GM21423 (cell line): Measurements from ENCODE around the gene ATP11C.

ENCODE experiments used
- ATAC-seq: cut with Tn5 transposase; IDR thresholded peaks from one replicate; pipeline ENCODE4 v1.9.1; 2021; ENCODE audit warnings: mild to moderate bottlenecking, moderate library complexity; ENCODE audit not compliant: unreplicated experiment

ATP11C gene

DNA sequence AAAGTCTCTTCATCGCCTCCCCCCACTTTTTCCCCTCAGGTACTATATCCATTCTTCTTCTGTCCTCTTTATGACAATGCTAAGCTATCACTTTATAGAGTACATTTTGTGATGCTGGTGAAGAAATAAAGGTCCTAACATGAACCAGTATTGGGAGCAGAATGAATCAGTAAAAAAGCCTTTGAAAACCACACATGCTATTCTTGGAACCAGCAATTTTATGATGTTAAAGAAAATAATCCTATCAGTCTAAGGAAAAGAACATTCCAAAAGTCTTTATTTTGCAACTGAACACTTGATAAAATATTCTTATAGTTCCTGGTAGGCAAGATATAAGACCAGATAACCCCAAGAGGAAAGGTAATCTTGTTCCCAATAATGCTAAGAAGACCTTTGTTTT, 117.1 kb downstream of the ATP11C start:
- no peak for ATAC-seq

DNA sequence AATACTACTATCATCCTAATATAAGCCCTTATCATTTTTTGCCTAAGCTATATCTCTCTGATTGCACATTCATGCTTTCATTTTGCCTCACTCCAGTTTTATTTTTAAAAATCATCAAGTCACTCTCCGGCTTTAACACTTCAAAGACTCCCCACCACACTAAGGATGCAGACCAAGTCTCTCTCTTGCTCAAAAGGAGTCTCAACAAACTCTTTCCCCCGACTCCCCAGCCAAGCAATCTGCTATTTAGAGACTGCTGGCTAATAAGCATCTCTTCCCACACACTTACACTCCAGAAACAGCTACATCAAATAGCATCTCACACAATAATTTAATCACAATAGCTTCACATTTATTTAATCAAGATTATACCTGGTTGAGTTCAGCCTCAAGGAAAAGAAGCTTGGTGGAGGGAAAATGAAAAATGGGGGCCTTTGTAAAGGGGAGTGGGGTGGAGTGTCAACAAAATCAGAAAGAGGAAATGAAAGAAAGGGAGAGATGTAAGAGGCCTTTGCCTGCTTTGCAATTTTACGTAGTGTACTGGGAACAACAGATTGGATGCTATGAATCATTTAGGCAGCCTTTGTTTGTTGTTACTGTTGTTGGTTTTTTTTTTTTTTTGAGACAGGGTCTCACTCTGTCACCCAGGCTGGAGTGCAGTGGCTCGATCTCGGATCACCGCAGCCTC, 120.8 kb downstream of the ATP11C start:
- no peak for ATAC-seq

DNA sequence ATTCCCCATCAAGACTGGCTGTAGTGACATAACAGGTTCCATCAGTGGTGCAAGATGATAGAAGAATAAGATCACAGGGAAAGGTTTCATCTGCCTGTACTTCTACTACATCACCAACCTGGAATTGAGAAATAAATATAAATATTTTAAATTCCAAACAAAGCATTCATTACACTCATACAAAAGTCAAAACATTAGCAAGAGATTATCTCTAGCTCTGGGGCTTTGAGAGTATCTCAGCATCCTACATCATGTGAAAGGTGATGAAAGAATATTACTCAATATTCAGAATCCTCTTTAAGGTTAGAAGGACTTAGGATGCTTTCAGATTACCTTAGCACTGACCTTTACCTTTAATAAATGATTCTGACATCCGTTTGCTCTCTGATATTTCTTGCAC, 128.4 kb downstream of the ATP11C start:
- ATAC-seq, result no peak

DNA sequence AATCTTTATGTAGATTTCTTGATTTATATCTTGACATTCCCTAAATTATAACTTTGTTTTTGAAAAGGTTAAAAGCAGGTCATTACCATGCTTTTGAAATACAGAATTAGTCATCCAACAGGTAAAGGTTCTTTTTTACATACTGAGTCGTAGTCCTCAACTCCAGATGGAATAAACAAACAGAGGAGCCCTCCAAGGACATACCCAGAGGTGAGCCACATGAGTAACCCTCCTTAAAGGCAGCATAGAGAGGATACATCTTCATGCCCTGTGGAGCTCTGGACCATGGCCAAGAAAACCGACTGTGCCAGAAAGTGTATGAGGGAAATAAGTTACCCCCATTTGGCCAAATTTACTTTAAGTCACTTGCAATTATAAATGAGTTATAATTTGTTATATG, 129.6 kb downstream of the ATP11C start:
- ATAC-seq, result no peak

DNA sequence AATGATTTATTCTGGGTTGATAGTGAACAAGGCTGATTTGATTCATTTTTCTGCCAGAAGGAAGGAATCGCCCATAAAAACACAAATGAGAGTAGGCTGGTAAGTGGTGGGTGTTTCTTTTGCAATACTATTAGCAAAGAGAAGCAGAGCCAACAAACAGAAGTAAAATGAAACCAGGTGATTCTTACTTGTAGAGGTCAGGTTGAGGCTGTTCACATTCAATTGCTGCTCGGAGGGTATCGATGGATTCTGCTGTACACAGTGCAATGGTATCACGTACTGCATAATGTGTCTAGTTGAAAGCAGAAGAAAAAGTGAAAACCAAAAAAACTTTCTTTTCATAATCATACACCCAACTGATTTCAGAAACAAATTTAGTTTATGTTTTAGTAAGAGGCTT, 130.8 kb downstream of the ATP11C start:
- no peak for ATAC-seq

DNA sequence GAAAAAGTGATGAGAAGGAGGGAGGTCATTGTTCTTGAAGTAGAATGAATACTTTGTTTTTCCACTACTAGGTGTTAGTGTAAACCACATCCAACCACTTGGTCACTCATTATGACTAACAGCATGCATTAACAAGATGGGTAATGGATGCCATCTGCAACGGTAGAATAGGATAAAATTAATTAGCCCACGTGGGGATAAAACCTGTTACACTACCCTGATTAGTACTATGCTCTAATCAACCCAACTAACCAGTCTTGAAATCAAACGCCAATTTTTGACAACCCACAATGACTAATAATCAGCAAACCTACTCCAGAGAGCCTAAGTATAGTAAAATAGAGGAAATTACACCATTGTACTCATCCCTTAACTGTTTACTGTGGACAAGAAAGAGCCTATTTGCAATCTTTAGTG, 131.4 kb downstream of the ATP11C start:
- ATAC-seq, result peak; percentile 68

DNA sequence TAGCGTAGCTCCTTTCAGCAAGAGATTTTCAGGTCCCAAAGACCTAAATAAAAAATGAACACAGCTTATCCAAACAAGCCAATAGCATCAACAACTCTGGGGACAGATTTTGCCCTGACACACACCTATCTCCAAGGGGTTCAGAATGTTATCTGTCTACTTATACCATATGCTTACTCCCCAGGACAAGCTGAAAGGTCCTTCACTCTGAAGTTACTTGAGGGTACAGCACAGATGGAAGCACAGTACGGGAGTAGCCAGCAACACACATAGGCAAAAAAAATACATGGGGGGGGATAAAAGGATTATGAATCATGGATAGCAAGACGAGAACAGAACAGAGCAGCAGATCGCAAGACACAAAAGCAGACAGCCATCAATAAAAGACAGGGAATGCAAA, 134.2 kb downstream of the ATP11C start:
- ATAC-seq, result no peak

DNA sequence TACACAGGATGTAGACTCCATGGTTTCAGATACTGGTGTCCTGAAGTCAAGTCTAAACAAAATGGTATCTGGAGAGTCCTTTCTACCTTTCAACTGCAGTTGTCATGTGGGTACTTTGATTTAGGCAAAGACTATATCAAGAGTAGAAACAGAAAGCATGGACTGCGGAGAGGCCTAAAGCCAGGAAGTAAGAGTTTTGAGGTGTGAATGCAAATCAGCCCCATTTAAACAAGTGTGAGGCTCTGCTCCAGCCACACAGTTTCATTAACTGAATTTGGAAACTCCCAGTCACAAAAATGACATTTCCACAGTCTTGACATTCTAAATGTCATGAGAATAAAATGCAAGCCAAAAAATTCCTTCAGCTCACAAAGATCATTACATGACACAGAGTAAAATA, 137.7 kb downstream of the ATP11C start:
- peak; percentile 100 for ATAC-seq

DNA sequence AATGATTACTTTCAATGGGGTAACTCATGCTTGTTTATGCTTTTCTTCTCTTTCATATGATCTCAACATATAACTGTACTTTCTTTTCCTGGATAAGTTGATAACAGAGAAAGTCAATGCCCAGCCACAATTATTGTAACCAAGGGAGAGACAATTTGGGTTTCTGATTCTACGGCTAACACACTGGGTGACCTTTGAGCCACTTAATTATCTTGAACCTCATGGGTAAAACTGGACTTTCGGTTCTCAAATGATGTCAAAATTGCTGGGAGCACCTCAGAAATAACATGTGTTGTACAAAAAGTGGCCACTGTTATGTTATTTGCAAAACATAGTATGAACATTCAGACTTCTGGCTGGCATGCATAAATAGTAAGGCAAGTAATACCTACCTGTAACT, 145.3 kb downstream of the ATP11C start:
- no peak for ATAC-seq

DNA sequence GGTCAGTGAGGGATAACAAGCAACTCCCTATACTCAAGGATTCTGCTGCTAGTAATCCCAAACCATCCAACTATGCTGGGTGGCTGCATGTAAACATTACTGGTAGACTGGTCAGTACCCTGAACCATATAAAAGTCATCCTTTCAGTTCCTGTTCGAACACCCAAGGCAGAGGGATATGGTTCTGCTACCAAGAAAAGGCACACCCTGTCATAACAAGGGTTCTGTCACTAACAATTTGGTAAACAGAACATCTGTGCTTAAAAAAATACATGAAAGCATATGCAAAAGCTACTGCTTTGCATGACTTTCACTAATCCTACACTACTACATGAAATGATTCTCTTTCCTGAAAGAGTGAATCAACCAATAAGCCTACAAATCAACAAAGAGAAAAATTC, 148.0 kb downstream of the ATP11C start:
- peak; percentile 91 for ATAC-seq

DNA sequence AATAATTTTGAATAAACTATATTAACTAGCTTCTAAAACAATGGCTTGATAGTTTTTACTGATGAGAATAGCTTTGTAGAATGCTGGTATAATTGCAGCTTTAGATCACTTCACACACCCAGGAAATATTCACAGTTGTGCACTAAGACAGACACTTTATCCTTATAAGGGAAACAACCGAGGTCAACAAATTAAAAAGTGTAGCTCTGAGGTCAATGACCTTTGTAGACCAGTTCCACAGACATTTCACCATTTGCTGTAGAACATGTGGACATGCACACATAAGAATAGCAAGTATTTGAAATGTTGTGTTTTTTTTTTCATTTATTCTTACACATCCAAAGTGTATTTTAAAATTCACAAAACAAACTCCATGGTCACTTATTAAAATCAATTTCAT, 148.9 kb downstream of the ATP11C start:
- no peak for ATAC-seq

DNA sequence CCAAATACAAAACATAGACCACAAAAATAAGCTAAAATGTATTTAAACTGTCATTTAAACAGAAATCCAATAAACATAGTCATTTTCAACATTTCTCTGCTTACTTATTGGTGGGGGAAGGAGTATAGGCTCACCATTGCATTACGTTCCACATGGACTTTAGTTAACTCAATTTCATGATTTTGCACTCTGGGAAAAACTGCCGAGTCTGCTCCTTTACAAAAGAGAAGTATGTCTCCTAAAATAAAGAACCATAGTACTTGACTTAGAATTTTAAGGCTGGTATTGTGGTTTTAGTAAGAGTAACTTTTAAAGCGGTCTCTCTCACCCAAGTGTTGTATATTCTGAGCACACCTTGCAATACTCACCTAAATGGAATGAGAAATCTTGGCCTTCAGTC, 149.8 kb downstream of the ATP11C start:
- ATAC-seq, result no peak

DNA sequence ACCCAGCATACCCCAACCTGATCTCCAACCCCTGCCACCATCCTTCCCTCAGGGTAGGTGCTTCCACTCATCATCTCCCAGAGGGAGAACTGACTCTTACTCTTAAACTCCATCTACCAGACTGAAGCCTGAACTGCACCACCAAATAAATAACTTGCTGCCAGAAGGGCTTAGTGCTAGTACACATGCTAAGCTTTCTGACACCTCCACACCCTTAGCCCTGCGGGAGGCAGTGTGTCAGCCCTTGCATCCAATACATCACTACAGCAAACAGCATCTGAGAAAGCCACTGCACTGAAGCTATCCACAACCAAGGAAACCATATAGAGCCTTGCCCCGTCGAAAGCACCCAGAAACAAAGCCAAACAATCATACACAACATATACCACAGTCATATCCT, 156.3 kb downstream of the ATP11C start:
- ATAC-seq, result no peak

DNA sequence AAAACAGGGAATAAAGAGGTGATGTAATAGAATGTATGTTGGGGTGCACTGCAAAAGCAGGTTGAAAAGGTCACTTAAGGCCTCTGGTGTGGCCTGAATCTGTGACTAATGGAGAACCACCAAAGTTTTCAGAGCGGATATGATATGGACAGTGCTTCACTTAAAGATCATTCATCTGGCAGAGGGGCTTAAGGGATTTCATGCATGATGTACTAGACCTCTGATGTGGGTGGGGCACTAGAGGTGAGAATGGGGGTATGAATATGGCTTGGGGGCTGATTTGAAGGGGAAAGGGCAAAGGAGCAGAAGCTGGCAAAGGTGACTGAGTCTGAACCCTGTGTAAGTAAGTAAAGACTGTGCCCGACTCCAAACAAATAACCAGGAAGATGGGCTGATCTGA, 162.5 kb downstream of the ATP11C start:
- ATAC-seq, result no peak

DNA sequence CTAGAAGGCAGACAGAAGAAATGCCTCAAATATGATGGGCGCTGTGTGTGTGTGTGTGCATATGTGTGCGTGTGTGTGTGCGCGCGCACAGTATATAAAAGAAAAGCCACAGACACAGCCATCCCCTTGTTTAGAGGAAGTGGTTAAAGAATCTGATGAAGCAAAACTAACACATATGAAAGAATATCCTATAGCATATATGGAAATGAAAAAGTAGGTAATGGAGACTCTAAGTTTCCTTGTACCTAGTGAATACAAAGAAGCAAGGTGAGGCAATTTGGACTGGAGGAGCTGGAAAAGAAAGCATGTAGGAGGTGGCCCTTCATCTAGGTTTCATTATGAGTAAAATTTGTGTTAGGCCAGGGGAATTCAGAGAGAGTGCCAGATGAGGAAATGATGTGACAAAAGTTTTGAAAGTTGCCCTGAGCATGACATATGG, 166.3 kb downstream of the ATP11C start:
- ATAC-seq, result peak; percentile 78

DNA sequence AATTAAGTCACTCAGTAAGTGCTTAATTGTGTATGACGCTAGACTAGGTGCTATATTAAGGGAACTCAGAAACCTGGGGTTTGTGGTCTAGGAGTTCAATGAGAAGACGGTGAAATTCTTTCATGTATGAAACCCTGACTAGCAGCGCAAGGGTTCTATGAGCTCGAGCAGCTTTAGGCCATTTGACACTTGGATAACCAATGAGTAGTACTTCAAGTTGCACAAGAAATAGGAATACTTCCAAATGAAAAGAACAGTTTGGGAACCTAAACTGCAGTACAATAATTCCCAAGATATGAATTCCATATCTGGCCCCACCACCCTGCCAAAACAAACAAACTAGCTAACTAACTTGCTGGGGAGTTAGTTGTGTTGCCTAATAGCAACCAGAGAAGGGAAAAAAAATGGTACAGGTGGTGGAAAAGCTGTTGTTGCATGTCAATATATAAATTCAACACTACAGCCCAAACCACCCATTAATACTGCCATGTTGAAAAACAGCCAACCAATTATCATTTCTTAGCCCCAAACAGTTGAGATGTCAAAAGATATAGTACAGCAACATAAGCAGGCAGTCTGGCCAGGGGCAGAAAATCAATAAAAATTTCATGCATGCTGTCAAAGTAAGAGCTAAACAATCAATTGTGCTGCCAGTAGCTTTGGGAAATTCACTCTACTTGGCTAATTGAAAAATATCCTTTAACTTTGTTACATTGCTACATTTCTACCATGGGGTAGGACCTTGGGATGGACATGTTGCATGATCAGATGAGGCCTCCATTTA, 170.3 kb downstream of the ATP11C start:
- peak; percentile 66 for ATAC-seq

DNA sequence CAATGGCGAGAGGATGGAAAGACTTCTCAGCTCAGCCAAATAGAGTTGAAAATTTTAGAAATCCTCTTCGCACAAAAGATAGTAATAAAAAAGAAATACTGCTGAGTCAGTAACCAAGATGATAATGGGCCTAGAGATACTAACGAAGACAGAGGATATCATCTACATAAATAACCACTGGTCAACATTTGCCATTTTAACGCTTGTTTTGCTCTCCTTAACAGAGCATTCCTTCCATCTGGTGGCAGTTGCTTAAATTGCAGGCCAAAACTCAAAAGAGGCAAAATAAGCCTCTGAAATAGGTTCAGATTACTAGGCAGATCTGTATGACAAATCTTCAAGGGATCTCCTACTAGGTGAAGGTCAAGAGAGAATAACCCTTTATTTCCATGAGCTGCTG, 173.2 kb downstream of the ATP11C start:
- ATAC-seq, result no peak

DNA sequence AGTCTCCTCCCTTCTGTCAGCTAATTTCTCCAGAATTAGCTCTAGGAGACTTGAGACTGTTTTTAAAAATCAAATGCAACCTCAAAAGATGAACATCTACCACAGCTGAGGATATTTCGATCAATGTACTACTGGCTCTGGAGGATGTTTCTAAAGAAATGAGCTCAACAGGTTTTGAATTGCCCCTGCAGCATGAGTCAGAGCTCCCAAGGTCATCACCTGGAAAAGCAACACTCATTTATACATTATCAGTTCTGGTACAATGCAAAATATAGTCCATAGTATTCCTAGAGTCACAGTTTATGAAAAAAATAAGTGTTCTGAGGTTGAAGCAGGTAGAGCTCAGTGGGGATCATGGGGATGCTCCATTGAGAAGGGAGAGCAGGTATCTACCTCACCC, 174.0 kb downstream of the ATP11C start:
- ATAC-seq, result no peak

DNA sequence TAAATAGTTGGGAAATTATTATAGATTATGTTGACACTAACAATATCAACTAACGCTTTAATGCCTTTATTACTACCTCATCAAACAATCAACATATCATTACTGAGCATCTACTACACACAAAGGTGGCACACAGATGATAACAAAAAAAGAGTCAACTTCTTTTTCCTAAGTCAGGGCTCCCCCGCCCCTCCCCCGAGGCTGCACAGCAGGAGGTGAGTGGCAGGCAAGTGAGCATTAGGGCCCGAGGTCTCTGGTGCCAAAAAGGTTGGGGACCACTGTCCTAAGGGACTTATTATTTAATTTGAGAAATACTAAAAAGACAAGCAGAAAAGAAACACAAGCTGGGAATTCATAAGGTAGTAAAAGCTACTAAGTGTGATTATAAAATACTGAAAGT, 174.6 kb downstream of the ATP11C start:
- no peak for ATAC-seq

DNA sequence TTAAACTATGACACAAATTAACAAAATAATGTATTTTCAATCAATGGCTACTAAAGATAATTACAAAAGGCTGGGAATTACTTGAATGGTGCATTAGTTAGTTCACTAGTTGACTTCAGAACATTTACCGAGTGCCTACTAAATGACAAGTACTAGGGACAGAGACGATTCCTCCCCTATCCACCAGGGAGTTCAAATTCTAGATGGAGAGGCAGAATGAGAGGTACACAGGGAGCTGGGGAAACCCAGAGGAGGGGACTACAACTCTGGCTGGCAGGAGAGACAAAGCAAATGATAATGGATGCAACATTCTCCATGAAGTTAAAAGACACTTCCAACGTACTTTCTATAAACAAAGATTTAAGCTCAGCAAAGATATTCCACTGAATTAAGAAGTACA, 181.8 kb downstream of the ATP11C start:
- no peak for ATAC-seq

DNA sequence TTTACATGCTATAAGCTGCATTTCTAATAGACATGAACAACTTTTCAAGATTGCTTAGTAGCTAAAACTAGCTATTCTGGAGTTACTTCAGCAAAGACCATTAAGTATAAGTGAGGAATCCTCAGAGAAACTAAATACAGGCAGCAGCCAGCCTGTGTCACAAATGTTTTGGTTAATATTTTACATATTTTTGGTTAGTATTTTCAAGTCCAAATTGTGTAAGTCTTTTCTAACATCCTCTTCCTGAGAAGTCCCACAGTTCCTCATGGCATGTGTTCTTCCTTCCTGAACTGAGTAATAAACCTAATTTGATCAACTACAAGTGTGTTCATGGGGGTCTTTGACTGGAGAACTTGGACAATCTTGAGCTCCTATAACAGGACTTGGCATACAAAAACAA, 182.5 kb downstream of the ATP11C start:
- ATAC-seq, result peak; percentile 46

DNA sequence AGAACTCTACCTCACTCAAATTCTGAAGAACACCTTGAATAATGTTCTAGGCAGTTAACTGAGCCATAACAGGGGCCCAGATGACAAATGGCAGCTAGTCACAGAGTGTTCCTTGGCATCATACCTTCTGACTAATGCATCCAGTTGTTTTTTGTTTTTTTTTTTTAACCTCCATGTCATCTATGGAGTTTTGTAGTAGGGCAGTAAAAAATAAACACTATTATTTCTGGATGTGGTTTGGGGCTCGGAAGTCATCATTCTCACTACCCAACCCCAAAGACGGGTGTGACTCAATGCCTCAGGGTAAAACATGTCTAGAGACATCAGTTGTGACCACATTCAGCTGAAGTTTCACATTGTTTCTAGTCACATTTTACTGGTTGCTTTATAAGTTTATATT, 193.7 kb downstream of the ATP11C start:
- ATAC-seq, result peak; percentile 95

DNA sequence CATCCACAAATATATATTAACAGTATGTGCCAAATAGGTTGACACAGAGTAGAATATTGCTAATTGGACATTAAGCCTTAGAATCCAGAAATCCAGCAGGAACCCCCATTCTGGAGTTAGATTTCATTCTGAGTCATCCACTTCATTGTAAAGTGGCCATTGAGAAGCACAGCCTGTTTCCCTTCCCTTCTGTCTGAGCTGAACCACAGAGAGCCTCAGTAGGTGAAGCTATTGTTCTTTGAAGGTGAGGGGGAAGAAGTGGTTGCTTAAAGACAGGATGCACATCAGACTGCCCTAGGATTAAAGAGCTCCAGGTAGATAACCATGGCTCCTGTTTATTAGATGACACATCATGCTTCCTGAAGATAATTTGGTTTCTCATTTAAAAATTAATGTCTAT, 194.3 kb downstream of the ATP11C start:
- no peak for ATAC-seq
